ENCODE data around the gene AP3S1.
"Not testable (repeated sequence)": the region's sequence is repeated elsewhere in the genome, so short reads cannot be mapped to it uniquely, and the experiment has no call there.

DNA sequence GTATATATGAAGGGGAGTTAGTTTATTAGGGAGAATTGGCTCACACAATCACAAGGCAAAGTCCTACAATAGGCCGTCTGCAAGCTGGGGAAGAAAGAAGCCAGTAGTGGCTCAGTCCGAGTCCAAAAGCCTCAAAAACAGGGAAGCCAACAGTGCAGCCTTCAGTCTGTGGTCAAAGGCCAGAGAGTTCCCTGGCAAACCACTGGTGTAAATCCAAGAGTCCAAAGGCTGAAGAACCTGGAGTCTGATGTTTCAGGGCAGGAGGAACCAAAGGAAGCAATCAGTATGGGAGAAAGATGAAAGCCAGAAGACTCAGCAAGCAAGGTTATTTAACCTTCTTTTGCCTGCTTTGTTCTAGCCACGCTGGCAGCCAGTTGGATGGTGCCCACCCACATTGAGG, 43.5 kb downstream of the AP3S1 start:
- TF ChIP-seq CTBP1 (IDR thresholded peaks at IDR 0.05; ENCODE audit: borderline replicate concordance); ELF4 (IDR thresholded peaks at IDR 0.05); SP1 (IDR thresholded peaks at IDR 0.05); BHLHE40 (IDR thresholded peaks at IDR 0.05; ENCODE audit: borderline replicate concordance); FOXM1 (IDR thresholded peaks at IDR 0.05; ENCODE audit: borderline replicate concordance); ARNT (IDR thresholded peaks at IDR 0.05); FOXA1 (IDR thresholded peaks at IDR 0.05); LEF1 (IDR thresholded peaks at IDR 0.05; ENCODE audit: borderline replicate concordance); TARDBP (IDR thresholded peaks at IDR 0.05): not testable (repeated sequence)
